ACC112 (cell line): Measurements from ENCODE around the gene PHF8.

Experiments
- H2AFZ ChIP-seq: fragments of 200-600 bp; sonication (generic); one replicate; pipeline ENCODE4 v1.6.0; 2017; ENCODE audit warnings: antibody characterized with exemption, low read length; ENCODE audit not compliant: unreplicated experiment
- H3K27ac ChIP-seq: fragments of 200-600 bp; sonication (generic); 2 replicates; pipeline ENCODE4 v1.5.1; 2014; ENCODE audit warnings: low read depth, mild to moderate bottlenecking, antibody characterized with exemption, low read length, moderate library complexity
- H3K27me3 ChIP-seq: fragments of 200-600 bp; sonication (generic); 2 replicates; pipeline ENCODE4 v1.6.1; 2014; ENCODE audit warnings: mild to moderate bottlenecking, antibody characterized with exemption, low read length, moderate library complexity, mixed read lengths; ENCODE audit not compliant: insufficient read depth
- H3K36me3 ChIP-seq: fragments of 200-600 bp; sonication (generic); 2 replicates; pipeline ENCODE4 v1.6.1; 2016; ENCODE audit warnings: mild to moderate bottlenecking, antibody characterized with exemption, low read length, moderate library complexity, mixed read lengths; ENCODE audit not compliant: insufficient read depth
- H3K4me1 ChIP-seq: fragments of 200-600 bp; sonication (generic); one replicate; pipeline ENCODE4 v1.6.1; 2016; ENCODE audit warnings: low read length, mixed read lengths; ENCODE audit not compliant: insufficient read depth, unreplicated experiment, control insufficient read depth
- H3K4me3 ChIP-seq: fragments of 200-600 bp; sonication (generic); 2 replicates; pipeline ENCODE4 v1.5.1; 2014; ENCODE audit warnings: mild to moderate bottlenecking, low read depth, low read length
- H3K79me2 ChIP-seq: fragments of 200-600 bp; sonication (generic); one replicate; pipeline ENCODE4 v1.6.0; 2016; ENCODE audit warnings: low read length; ENCODE audit not compliant: control insufficient read depth, unreplicated experiment, insufficient read depth

The PHF8 gene

DNA sequence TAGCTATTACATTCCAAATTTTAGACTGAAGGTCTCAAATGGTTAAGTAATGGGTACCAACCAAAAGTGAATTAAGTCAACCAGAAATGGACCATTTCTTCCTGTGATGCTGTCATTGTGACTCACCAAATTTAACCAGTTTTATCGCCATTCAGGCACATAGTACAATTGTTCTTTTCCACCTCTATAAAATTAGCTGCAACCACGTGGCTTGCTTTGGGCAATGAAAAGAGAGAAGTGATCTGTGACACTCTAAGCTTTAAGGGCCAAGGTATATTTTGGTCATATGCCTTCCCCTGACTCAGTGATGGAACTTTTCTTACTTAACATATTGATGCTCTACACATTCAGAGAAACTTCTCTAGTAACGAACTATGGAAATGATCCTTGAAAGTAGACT lies 20.3 kb upstream of the PHF8 start:
- Histone ChIP-seq H3K27me3 (no peaks in the 10 kb centered on the region), H3K27ac (no peak overlapping the region), H3K79me2 (no peaks in the 10 kb centered on the region), H3K4me3 (no peak overlapping the region), H2AFZ (no peak overlapping the region), H3K4me1 (no peaks in the 10 kb centered on the region), H3K36me3 (no peaks in the 10 kb centered on the region)

DNA sequence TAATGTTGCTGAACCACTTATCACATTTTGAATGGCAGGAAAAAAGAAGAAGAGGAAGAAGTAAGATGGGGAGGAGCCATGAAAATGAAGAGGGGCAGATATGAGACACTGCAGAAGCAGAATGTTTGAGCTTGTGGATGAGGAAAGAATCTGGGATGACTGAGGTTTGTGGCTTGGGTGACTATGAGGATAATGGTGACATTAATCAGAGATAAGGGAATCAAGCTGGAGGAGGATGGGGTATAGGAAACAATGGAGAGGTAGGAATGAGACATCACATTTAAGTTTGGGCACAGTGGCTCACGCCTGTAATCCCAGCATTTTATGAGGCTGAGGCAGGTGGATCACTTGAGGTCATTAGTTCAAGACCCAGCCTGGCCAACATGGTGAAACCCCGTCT lies 19.1 kb upstream of the PHF8 start:
- no peak overlapping the region for H3K4me3 ChIP-seq
- no peaks in the 10 kb centered on the region for H3K79me2 ChIP-seq
- no peaks in the 10 kb centered on the region for H3K36me3 ChIP-seq
- H2AFZ ChIP-seq: no peak overlapping the region
- no peaks in the 10 kb centered on the region for H3K27me3 ChIP-seq
- no peak overlapping the region for H3K27ac ChIP-seq
- H3K4me1 ChIP-seq: no peaks in the 10 kb centered on the region

DNA sequence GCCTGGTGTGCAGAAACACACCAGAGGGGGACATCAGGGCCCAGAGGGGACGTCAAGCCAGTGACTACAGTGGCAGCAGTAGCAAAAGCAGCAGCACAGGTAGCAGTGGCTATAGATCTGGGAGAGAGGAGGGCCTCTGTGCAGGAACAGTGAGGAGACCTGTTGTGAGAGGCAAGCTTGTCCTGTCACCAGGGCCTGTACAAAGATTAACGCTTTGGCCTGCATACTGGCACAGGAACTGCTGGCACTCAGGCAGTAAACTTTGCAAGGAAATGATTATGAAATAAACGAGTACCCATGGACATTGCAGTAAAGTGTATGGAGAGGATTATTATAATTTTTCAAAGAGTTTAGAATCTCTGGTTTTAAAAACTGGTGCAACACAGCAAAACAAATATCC lies 5.5 kb upstream of the PHF8 start:
- no peak overlapping the region for H3K4me3 ChIP-seq
- no peaks in the 10 kb centered on the region for H3K36me3 ChIP-seq
- no peaks in the 10 kb centered on the region for H3K79me2 ChIP-seq
- H3K27me3 ChIP-seq: no peaks in the 10 kb centered on the region
- H2AFZ ChIP-seq: no peak overlapping the region
- no peak overlapping the region for H3K27ac ChIP-seq
- H3K4me1 ChIP-seq: no peaks in the 10 kb centered on the region

DNA sequence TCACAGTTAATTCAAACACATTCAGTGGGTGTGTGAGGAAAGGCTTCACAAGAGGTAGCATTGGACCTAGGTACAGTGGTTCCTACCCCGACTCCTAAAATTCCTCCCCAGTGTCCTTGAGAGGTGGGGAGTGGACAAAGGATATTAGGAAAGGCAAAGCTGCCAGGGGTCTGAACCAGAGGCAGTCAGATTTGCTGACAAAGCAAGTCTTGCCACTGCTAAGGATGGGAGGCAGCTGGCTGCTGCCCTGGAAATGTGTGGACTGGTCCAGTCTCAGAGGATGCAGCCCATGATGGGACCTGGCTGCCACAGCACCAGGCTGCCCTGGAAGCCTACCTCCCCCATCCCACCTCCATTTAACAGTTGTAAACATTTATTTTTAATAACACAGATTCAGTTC lies 4.1 kb upstream of the PHF8 start:
- Histone ChIP-seq H3K4me3 (no peak overlapping the region), H2AFZ (no peak overlapping the region), H3K36me3 (no peaks in the 10 kb centered on the region), H3K79me2 (peaks cover 2% of the 10 kb centered on the region), H3K27ac (no peak overlapping the region), H3K27me3 (no peaks in the 10 kb centered on the region), H3K4me1 (no peaks in the 10 kb centered on the region)

DNA sequence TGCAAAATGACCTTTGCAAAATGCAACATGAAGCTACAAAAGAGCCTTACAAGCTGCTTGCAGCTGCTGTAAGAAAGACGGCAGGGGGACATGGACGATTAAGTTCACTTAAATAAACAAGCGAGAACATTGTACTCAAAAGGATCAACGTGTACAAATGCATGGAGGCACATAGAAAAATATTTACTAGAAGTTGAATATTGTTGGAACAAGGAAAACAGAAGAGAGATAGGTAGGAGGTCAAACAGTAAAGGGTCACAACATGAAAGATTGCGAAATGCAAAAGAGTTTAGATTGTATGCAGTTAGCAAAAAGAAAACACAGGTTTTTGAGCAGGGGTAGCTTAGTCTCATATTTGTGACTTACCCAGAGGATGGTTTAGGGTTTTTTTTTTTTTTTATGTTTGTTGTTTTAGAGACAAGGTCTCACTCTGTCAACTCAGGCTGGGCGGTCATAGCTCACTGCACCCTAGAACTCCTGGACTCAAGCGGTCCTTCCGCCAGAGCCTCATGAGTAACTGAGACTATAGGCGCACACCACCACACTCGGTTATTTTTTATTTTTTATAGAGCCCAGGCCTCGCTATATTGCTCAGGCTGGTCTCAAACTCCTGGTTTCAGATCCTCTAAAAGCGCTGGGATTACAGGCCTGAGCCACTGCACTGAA lies 1.4 kb upstream of the PHF8 start:
- H2AFZ ChIP-seq: no peak overlapping the region
- no peak overlapping the region for H3K4me3 ChIP-seq
- H3K27me3 ChIP-seq: no peaks in the 10 kb centered on the region
- H3K79me2 ChIP-seq: peaks cover 11% of the 10 kb centered on the region
- H3K27ac ChIP-seq: no peak overlapping the region
- no peaks in the 10 kb centered on the region for H3K4me1 ChIP-seq
- no peaks in the 10 kb centered on the region for H3K36me3 ChIP-seq

DNA sequence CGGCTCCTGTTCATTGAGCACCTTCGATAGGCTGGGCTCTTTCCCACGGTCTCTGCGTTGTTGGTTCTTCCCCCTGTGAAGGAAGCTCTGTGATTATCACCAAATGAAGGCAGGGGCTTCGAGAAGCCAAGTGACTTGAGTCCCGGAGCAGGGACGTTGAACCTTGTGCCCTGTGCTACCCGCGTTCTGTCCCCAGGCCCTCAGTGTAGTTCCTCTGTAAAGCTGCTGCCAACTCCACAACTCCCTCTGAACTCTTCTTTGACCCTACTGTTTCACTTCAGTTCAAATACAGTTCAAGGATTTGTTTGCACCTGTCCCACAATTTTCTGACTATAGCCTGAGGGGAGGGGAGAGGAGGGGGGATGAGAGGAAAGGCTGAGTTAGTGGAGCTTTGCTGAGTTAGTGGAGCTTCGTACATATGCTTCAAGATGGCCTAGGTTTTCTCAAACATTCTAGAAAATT lies 635 bp upstream of the PHF8 start:
- Histone ChIP-seq H3K4me3 (peak overlapping the region; percentile 94), H3K36me3 (no peaks in the 10 kb centered on the region), H2AFZ (peak overlapping the region; percentile 74), H3K79me2 (peaks cover 11% of the 10 kb centered on the region), H3K4me1 (no peaks in the 10 kb centered on the region), H3K27me3 (no peaks in the 10 kb centered on the region), H3K27ac (peak overlapping the region; percentile 87)

DNA sequence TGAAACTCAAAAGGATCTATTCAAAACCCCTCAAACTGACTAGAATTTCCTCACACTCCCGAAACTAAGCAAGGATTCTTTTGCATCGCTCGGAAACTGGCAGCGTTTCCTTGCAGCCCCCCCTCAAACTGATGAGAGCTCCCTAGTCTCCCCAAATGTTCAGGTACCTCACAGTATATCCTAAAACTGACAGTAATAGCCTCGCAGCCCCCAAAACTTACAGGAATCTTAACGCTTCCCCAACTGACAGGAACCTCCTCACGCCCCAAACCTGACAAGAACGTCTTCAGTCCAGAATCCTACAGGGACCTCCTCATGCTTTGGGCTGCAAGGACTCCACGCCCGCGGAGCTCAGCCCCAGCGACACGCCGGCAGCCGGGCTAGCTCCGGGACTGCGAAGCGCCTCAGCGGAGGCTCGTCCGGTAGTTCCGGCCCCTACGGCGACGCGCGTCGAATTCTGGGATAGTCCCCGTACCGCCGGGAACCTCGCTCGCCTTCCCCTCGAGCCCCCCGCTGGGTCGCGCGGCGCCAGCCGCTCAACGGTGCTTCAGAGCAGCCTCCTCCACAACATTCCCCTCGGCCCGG lies 640 bp downstream of the PHF8 start:
- Histone ChIP-seq H3K36me3 (no peaks in the 10 kb centered on the region), H2AFZ (peak overlapping the region; percentile 30), H3K79me2 (peaks cover 11% of the 10 kb centered on the region), H3K27ac (peak overlapping the region; percentile 87), H3K4me1 (no peaks in the 10 kb centered on the region), H3K27me3 (no peaks in the 10 kb centered on the region), H3K4me3 (peak overlapping the region; percentile 94)

DNA sequence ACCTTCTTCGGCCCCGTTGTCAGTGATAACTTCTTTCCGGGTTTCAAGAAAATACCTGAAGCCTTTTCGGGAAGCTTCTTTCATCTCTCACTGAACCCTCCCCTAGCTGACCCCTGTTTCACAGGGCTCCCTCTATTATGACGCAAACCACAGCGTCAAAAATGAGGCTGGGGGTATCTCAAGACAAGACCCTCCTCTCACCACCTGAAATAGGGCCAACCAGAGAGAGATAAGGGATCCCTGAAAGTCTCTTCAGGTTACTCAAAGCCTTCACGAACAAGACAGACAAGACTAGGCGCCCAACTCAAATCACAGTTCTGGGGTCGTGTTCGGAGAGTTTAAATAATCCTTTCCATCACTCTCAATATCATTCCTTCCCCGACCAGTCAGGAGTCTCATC lies 1.2 kb downstream of the PHF8 start:
- Histone ChIP-seq H3K79me2 (peaks cover 11% of the 10 kb centered on the region), H3K4me1 (no peaks in the 10 kb centered on the region), H2AFZ (peak overlapping the region; percentile 30), H3K4me3 (peak overlapping the region; percentile 94), H3K27ac (peak overlapping the region; percentile 87; the same call in 1 of the 2 replicates), H3K36me3 (no peaks in the 10 kb centered on the region), H3K27me3 (no peaks in the 10 kb centered on the region)

DNA sequence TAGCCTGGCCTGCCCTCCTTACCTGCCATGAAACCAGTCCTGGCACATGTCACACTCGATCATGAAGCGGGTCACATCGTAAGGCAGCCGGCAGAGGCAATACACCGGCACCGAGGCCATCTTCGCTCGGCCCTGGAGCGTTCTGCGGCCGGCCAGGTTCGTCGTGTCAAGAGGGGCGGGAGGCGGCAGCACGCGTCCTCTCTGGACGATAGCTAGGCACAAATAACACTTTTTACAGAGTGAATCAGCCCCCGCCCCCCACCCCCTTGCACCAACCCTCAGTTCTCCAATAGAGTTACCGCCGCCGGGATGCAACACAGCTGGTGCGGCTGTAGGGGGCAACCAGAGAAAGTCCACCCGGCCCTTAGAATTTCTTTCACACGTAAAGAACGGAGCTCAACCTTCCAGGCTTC lies 1.7 kb downstream of the PHF8 start:
- Histone ChIP-seq H3K27ac (no peak overlapping the region), H3K27me3 (no peaks in the 10 kb centered on the region), H3K36me3 (no peaks in the 10 kb centered on the region), H3K4me3 (peak overlapping the region; percentile 94), H3K79me2 (peaks cover 11% of the 10 kb centered on the region), H3K4me1 (no peaks in the 10 kb centered on the region), H2AFZ (no peak overlapping the region)

DNA sequence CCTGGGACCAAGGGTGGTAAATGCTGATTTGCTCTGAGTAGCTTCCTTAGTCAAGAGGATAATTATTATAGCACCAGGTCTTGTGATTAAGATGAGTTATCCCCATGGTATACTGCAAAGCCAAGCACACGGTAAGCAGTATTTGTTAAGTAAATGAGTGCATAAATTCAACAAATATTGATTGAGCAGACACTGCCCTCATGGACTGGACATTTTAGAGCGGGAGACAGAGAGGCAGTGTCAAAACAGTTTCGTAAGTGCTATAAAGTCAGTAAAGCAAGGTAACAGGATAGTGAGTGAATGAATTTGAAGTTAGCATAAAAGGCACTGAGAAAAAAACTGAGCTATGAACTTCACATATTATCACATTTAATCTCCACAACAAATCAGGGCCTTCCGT lies 13.9 kb downstream of the PHF8 start:
- no peak overlapping the region for H3K4me3 ChIP-seq
- no peaks in the 10 kb centered on the region for H3K36me3 ChIP-seq
- no peaks in the 10 kb centered on the region for H3K4me1 ChIP-seq
- H3K27ac ChIP-seq: no peak overlapping the region
- no peaks in the 10 kb centered on the region for H3K79me2 ChIP-seq
- no peaks in the 10 kb centered on the region for H3K27me3 ChIP-seq
- H2AFZ ChIP-seq: no peak overlapping the region

DNA sequence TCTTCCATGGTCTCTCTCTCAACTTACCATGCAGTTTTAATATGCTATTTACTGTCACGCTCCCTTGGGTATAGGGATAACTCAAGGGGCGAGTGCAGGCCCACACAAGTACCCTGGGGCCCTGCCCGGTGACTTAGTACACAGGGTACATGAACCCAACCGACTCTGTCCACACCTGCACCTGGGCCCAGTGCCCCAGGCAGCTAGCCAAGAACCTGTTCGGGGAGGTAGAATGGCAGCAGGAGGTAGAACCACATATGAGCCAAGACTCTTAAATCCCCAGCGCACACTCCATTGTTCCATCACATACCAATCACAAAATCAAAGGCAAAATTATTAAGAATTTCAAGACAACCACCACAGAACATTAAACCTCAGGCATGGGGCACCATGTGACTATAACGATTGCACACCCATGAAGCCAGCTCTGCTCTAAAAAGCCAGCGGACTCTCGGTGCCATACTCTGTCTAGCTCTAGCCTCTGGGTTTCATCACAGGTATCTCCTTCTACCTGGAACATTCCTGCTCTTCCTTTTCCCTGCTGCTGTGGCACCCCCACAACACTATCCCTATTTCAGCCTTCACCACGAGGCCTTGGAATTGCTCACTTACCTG lies 14.6 kb downstream of the PHF8 start:
- no peaks in the 10 kb centered on the region for H3K4me1 ChIP-seq
- H3K27me3 ChIP-seq: no peaks in the 10 kb centered on the region
- no peaks in the 10 kb centered on the region for H3K36me3 ChIP-seq
- no peak overlapping the region for H3K4me3 ChIP-seq
- H2AFZ ChIP-seq: no peak overlapping the region
- H3K27ac ChIP-seq: no peak overlapping the region
- H3K79me2 ChIP-seq: no peaks in the 10 kb centered on the region
